ENCODE results near the gene DKC1. TPM values are rescaled to one million over a fixed set of nuclear protein-coding genes. Genes with fewer than 3 reads are reported as not detected.
"Not testable (repeated sequence)": the region's sequence is repeated elsewhere in the genome, so short reads cannot be mapped to it uniquely, and the experiment has no call there.

DKC1 gene
- total RNA-seq, 2 donors from 2014 or later, result 17.9 to 26.0 TPM

DNA sequence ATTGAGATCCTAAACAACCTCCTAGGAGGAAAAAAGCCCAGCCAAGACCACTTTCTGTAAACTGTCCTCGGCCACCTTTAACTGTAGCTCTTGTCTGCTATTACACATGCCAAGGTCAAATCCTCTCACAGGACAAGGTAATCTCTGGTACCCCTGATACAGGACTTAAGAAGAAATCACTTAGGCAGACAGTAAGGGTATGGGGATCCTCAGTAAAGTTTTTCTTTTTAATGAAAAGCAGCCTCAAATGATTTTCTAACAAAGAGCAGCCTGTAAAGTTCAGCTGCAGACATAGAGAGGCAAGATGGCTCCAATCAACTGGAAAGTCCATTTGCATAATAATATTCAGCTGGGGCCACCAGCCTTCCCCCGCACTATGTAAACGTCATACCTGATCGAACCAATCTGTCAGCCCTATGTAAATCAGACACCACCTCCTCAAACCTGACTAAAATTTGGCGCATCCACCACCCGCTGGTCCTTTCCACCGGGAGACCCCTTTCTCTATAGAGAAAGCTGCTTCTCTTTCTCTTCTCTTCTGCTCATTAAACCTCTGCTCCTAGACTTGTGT lies 57.2 kb downstream of the DKC1 start:
- WGBS, 2 donors, result 89% methylated on average over 7 of the region's 7 CpGs
- no peaks in the 10 kb centered on the region for H3K36me3 ChIP-seq (replicated peaks in 1 of 2; ENCODE audit: insufficient read depth in 1 of 2, low read depth in 2 of 2)
- DNase-seq, result no peak
- no peaks in the 10 kb centered on the region for H3K27me3 ChIP-seq
- H3K27ac ChIP-seq, result no peak overlapping the region
- H3K4me3 ChIP-seq, result no peak overlapping the region
- intact Hi-C loops (cut with DNase I), result no loop called here
- no peak for ATAC-seq
- no peak for TF ChIP-seq POLR2A (IDR thresholded peaks at IDR 0.05)
- TF ChIP-seq, protein P1, sequence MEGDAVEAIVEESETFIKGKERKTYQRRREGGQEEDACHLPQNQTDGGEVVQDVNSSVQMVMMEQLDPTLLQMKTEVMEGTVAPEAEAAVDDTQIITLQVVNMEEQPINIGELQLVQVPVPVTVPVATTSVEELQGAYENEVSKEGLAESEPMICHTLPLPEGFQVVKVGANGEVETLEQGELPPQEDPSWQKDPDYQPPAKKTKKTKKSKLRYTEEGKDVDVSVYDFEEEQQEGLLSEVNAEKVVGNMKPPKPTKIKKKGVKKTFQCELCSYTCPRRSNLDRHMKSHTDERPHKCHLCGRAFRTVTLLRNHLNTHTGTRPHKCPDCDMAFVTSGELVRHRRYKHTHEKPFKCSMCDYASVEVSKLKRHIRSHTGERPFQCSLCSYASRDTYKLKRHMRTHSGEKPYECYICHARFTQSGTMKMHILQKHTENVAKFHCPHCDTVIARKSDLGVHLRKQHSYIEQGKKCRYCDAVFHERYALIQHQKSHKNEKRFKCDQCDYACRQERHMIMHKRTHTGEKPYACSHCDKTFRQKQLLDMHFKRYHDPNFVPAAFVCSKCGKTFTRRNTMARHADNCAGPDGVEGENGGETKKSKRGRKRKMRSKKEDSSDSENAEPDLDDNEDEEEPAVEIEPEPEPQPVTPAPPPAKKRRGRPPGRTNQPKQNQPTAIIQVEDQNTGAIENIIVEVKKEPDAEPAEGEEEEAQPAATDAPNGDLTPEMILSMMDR (IDR thresholded peaks at IDR 0.05), result no peak
- no peaks in the 10 kb centered on the region for H3K4me1 ChIP-seq
- H3K9me3 ChIP-seq, result no peaks in the 10 kb centered on the region

GRCh38 chrX:154821523-154821922 lies 58.9 kb downstream of the DKC1 start:
- no peaks in the 10 kb centered on the region for H3K9me3 ChIP-seq
- TF ChIP-seq POLR2A (IDR thresholded peaks at IDR 0.05), result no peak
- TF ChIP-seq, protein P1 (IDR thresholded peaks at IDR 0.05), result no peak
- no peak for ATAC-seq
- no peaks in the 10 kb centered on the region for H3K27me3 ChIP-seq
- no peaks in the 10 kb centered on the region for H3K4me1 ChIP-seq
- intact Hi-C loops (cut with DNase I), result no loop called here
- no peak overlapping the region for H3K4me3 ChIP-seq
- DNase-seq, result no peak
- H3K36me3 ChIP-seq (replicated peaks in 1 of 2; ENCODE audit: insufficient read depth in 1 of 2, low read depth in 2 of 2), result no peaks in the 10 kb centered on the region
- no peak overlapping the region for H3K27ac ChIP-seq

DNA sequence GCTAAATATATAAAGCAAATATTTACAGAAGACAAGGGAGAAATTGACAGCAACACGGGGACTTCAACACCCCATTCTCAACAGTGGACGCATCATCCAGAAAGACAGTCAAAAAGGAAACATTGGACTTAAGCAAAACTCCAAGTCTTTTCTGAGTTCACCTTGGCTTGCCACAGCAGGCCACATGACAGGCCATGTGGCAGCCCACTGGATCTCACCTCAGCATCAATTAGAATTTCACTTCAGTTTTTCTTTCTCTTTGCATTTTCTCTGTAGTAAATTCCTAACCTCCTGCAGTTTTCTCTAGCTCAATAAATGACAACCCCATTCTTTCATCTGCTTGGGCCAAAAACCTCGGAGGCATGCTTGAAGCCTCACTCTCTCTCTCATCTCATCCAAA lies 59.4 kb downstream of the DKC1 start:
- no peaks in the 10 kb centered on the region for H3K36me3 ChIP-seq (replicated peaks in 1 of 2; ENCODE audit: insufficient read depth in 1 of 2, low read depth in 2 of 2)
- H3K27ac ChIP-seq, result no peak overlapping the region
- intact Hi-C loops (cut with DNase I), result no loop called here
- TF ChIP-seq, protein P1 (IDR thresholded peaks at IDR 0.05), result no peak
- no peak for TF ChIP-seq POLR2A (IDR thresholded peaks at IDR 0.05)
- H3K9me3 ChIP-seq, result no peaks in the 10 kb centered on the region
- H3K27me3 ChIP-seq, result no peaks in the 10 kb centered on the region
- no peak overlapping the region for H3K4me3 ChIP-seq
- no peak for ATAC-seq
- WGBS, 2 donors, result 74% methylated on average over 3 of the region's 3 CpGs
- H3K4me1 ChIP-seq, result no peaks in the 10 kb centered on the region
- no peak for DNase-seq

- no peaks in the 10 kb centered on the region for H3K9me3 ChIP-seq
- H3K4me1 ChIP-seq, result no peaks in the 10 kb centered on the region
- intact Hi-C loops (cut with DNase I), result no loop called here
- no peaks in the 10 kb centered on the region for H3K36me3 ChIP-seq (replicated peaks in 1 of 2; ENCODE audit: insufficient read depth in 1 of 2, low read depth in 2 of 2)
- H3K4me3 ChIP-seq, result no peak overlapping the region
- 36 to 42% methylated on average over 1 of the region's 1 CpG for WGBS, 2 donors
- TF ChIP-seq POLR2A (IDR thresholded peaks at IDR 0.05), result no peak
- TF ChIP-seq, protein P1 (IDR thresholded peaks at IDR 0.05), result no peak
- H3K27me3 ChIP-seq, result no peaks in the 10 kb centered on the region
- ATAC-seq (no peak), DNase-seq (no peak)
- H3K27ac ChIP-seq, result no peak overlapping the region
These were observed 62.0 kb downstream of the DKC1 start for GRCh38 chrX:154824638-154825037.

GRCh38 chrX:154825586-154825985 lies 62.9 kb downstream of the DKC1 start:
- H3K27me3 ChIP-seq; H3K4me1 ChIP-seq; DNase-seq; ATAC-seq; H3K36me3 ChIP-seq (replicated peaks in 1 of 2; ENCODE audit: insufficient read depth in 1 of 2, low read depth in 2 of 2); H3K27ac ChIP-seq; H3K9me3 ChIP-seq; intact Hi-C loops (cut with DNase I); H3K4me3 ChIP-seq: not testable (repeated sequence)
- no CpG with 5 or more reads among the region's 3 CpGs for WGBS, 2 donors

Small RNA genes lying within 50 kb of the gene (small RNA-seq; reads per million reads assigned to genes)
- not detected for gene SNORA36A

Other genes starting within 250 kb of the DKC1 start
- gene FAM3A, start 246.6 kb upstream of the DKC1 start, total RNA-seq, result 10 to 100 TPM; 32.3 to 48.3 TPM
- gene G6PD, start 216.0 kb upstream of the DKC1 start, total RNA-seq, result 10 to 100 TPM in 1 of 2 donors, 1 to 10 TPM in 1; 7.6 to 16.1 TPM
- gene IKBKG, start 215.2 kb upstream of the DKC1 start, total RNA-seq, result 10 to 100 TPM in 1 of 2 donors, 1 to 10 TPM in 1; 9.9 to 11.9 TPM
- gene CTAG1A, start 177.7 kb upstream of the DKC1 start, total RNA-seq, result not detected
- not detected for gene CTAG1B, start 143.6 kb upstream of the DKC1 start, total RNA-seq
- not detected for gene CTAG2, start 109.3 kb upstream of the DKC1 start, total RNA-seq
- gene GAB3, start 11.8 kb upstream of the DKC1 start, total RNA-seq, result 1 to 10 TPM in 1 of 2 donors, under 1 TPM in 1; 0.66 to 3.4 TPM
- 10 to 100 TPM; 24.9 to 31.6 TPM for gene MPP1, start 42.6 kb downstream of the DKC1 start, total RNA-seq
- not detected for gene SMIM9, start 71.8 kb downstream of the DKC1 start, total RNA-seq
- 10 to 100 TPM; 20.8 to 21.5 TPM for gene F8A1, start 123.5 kb downstream of the DKC1 start, total RNA-seq

All from body of pancreas (tissue), 4 donors.